ENCODE data around the gene EID2B. TPM values are rescaled to one million over a fixed set of nuclear protein-coding genes. Genes with fewer than 3 reads are reported as not detected.

Gene EID2B
- total and polyA plus RNA-seq, 9 of the 15 experiments (the other 6 are each of a cell fraction or from before 2014, with no cell fraction given), result 2.8 to 8.8 (median 4.8) TPM

- TF ChIP-seq HMGN3 (IDR thresholded peaks at IDR 0.05; ENCODE audit: borderline replicate concordance, extremely low read depth, insufficient read length, low read depth, low read length), result peak; percentile 21
- peak; percentile 19; the same call in 1 of the 2 replicates for TF ChIP-seq DMBX1 (CRISPR knock-in tag; IDR thresholded peaks at IDR 0.05; ENCODE audit: borderline replicate concordance)
- no peak for TF ChIP-seq CBX8 (IDR thresholded peaks at IDR 0.05; ENCODE audit: borderline replicate concordance, extremely low read depth, low read depth, low read length, poor library complexity, severe bottlenecking)
- TF ChIP-seq SMARCB1 (IDR thresholded peaks at IDR 0.05; ENCODE audit: insufficient read length, low read depth), result no peak
- 0 out of 4 replicates have a peak, but pooled peaks of 1 of the 2 experiments have one; percentile 41 for TF ChIP-seq SRF (CRISPR knock-in tag; IDR thresholded peaks at IDR 0.05)
- no peak for TF ChIP-seq ZNF707 (CRISPR knock-in tag; conservative IDR thresholded peaks at IDR 0.05)
- peak; percentile 98 for TF ChIP-seq ZBTB2 (IDR thresholded peaks at IDR 0.05)
- TF ChIP-seq TBL1XR1 (IDR thresholded peaks at IDR 0.05; ENCODE audit: low read length in 2 of 2), result peak in 1 of 2 experiments; percentile 43; a peak in 1 of 4 replicates
- TF ChIP-seq SAP30 (IDR thresholded peaks at IDR 0.05; ENCODE audit: borderline replicate concordance, insufficient read depth, low read depth, low read length, poor library complexity, severe bottlenecking), result peak; percentile 32
- TF ChIP-seq CREB3L1 (IDR thresholded peaks at IDR 0.05; ENCODE audit: borderline replicate concordance, low read depth), result peak; percentile 45; the same call in 1 of the 2 replicates
- peak; percentile 54 for TF ChIP-seq SIN3B (IDR thresholded peaks at IDR 0.05; ENCODE audit: low read depth)
- TF ChIP-seq, protein P1, sequence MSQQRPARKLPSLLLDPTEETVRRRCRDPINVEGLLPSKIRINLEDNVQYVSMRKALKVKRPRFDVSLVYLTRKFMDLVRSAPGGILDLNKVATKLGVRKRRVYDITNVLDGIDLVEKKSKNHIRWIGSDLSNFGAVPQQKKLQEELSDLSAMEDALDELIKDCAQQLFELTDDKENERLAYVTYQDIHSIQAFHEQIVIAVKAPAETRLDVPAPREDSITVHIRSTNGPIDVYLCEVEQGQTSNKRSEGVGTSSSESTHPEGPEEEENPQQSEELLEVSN (IDR thresholded peaks at IDR 0.05; ENCODE audit: borderline replicate concordance in 1 of 2, extremely low read depth in 1 of 2, insufficient read depth in 1 of 2, insufficient read length in 1 of 2, low read depth in 1 of 2, low read length in 1 of 2, poor library complexity in 1 of 2, severe bottlenecking in 1 of 2), result peak; percentile 67 to 68
- TF ChIP-seq ZKSCAN1 (IDR thresholded peaks at IDR 0.05; ENCODE audit: low read depth, low read length), result no peak
- TF ChIP-seq ZNF639 (CRISPR knock-in tag; conservative IDR thresholded peaks at IDR 0.05 in 1 of 2, IDR thresholded peaks at IDR 0.05 in 1 of 2), result peak in 1 of 2 experiments; percentile 80; a peak in 2 of 4 replicates
- no peak for TF ChIP-seq STAT5B (CRISPR knock-in tag; IDR thresholded peaks at IDR 0.05)
- TF ChIP-seq MNT (conservative IDR thresholded peaks at IDR 0.05), result peak in 1 of 2 experiments; percentile 59; a peak in 1 of 4 replicates
Measured at GRCh38 chr19:39539518-39540332, 7.1 kb upstream of the EID2B start, which contains the start of gene EID2 (continued).
